Lower lobe of right lung (tissue), 2 donors: ENCODE measurements around the gene RNF14. TPM values are rescaled to one million over a fixed set of nuclear protein-coding genes. Genes with fewer than 3 reads are reported as not detected.

ENCODE experiments used
- ATAC-seq, 2 donors: fragments of 200-7000 bp; cut with Tn5 transposase; one replicate each; pipeline ENCODE4 v1.9.1; 2020 to 2022; ENCODE audit warnings: mild to moderate bottlenecking in 2 of 2, moderate library complexity in 2 of 2
- DNase-seq: peaks from one replicate; pipeline ENCODE4 v3.0.0-alpha.2; 2020
- H3K27ac ChIP-seq: fragments of 200-600 bp; one replicate; pipeline ENCODE4 v1.8.0; 2022
- H3K27me3 ChIP-seq: fragments of 200-600 bp; one replicate; pipeline ENCODE4 v1.8.0; 2022; ENCODE audit warnings: low read depth
- H3K36me3 ChIP-seq: fragments of 200-600 bp; one replicate; pipeline ENCODE4 v1.8.0; 2022; ENCODE audit warnings: mild to moderate bottlenecking
- H3K4me1 ChIP-seq: fragments of 200-600 bp; one replicate; pipeline ENCODE4 v1.8.0; 2022
- H3K4me3 ChIP-seq: fragments of 200-600 bp; one replicate; pipeline ENCODE4 v1.8.0; 2022; ENCODE audit warnings: mild to moderate bottlenecking
- H3K9me3 ChIP-seq: fragments of 200-600 bp; one replicate; pipeline ENCODE4 v1.8.0; 2022
- CTCF ChIP-seq: fragments of 200-600 bp; IDR thresholded peaks from one replicate; pipeline ENCODE4 v1.8.0; 2022; ENCODE audit warnings: antibody characterized with exemption, mild to moderate bottlenecking
- intact Hi-C: fragments of 100-400 bp; cut with DNase I; formaldehyde crosslinking; loops from one replicate; pipeline ENCODE4 v1.11.0; 2022
- total RNA-seq: library from RNA; stranded (reverse); fragmentation: NEBNext Ultra II Directional; extraction: Animal tissue kit (Norgen Biotek cat#: 25700); gene quantifications from one replicate; pipeline ENCODE4 v1.2.1, GENCODE V29; 2021
- donor health status: DM: no; HTN: yes; CAD: no; lungs with severe emphysema.

RNF14 gene
- total RNA-seq, 1 donor from 2014 or later: 47.1 TPM

DNA sequence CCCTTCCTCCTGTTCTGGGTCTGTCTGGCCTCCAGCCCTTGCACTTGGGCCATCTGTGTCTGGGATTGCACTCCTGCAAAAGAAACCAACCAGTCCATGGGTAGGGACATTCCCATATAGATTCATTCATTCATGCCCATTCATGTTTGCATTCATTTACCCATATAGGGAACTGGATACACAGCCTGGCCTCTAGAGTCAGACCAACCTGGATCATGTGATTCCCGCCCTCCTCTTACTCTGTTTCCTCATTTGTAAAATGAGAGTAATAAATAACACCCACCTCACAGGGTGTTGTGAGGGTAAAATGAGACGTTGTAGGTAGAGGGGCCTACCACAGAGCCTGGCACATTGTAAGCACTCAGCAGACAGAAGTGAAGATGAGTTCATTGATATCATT is 19.4 kb upstream of the RNF14 start:
- Histone ChIP-seq H3K9me3 (no peaks in the 10 kb centered on the region), H3K4me3 (no peak overlapping the region), H3K4me1 (peaks cover 37% of the 10 kb centered on the region), H3K27me3 (no peaks in the 10 kb centered on the region), H3K36me3 (peaks cover 22% of the 10 kb centered on the region), H3K27ac (no peak overlapping the region)
- DNase-seq: no peak
- intact Hi-C loops: no loop called here
- TF ChIP-seq CTCF: no peak
- ATAC-seq: no peak

DNA sequence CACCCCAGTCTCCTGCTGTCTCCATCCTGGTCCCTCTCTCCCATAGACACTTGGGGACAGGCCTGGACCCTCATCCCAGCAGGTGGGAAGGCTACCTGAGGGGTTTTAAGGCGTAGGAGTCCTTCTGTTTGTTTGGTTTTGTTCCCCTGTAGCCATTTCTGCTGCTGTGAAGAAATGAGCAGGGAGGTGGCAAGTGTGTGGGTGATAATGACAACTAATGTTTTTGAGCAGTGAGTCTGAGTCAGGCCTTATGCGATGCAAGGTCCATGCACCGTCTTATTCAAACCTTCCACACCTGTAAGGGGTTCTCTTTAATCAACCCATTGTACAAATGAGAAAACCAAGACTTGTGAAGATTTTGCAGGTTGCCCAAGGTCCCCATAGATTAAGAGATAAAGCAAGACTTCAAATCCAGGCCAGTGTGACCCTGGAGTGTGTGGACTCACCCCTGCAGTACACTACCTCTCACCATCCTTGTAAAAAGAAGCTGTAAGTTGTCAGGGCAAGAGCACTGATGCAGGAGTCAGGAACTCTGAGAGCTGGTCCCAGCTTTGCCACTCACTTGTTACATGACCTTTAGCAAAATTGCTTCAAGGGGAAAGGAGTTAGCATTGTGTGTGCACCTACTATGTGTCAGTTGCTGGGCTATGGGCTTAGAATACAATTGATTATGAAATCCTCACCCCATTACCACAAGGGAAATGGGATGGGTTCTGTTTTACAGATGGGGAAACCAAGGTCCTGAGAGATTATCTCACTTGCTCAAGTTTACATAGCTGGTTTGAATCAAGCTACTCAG is 18.5 kb upstream of the RNF14 start:
- H3K9me3 ChIP-seq: no peaks in the 10 kb centered on the region
- no peak for TF ChIP-seq CTCF
- intact Hi-C loops: loop anchor here (10.0 kb wide), 1 partner anchor 256 kb away; no protein-coding TSS in a partner anchor
- peaks cover 22% of the 10 kb centered on the region for H3K36me3 ChIP-seq
- H3K4me3 ChIP-seq: no peak overlapping the region
- no peak overlapping the region for H3K27ac ChIP-seq
- DNase-seq: no peak
- peaks cover 32% of the 10 kb centered on the region for H3K4me1 ChIP-seq
- H3K27me3 ChIP-seq: no peaks in the 10 kb centered on the region
- ATAC-seq: no peak

DNA sequence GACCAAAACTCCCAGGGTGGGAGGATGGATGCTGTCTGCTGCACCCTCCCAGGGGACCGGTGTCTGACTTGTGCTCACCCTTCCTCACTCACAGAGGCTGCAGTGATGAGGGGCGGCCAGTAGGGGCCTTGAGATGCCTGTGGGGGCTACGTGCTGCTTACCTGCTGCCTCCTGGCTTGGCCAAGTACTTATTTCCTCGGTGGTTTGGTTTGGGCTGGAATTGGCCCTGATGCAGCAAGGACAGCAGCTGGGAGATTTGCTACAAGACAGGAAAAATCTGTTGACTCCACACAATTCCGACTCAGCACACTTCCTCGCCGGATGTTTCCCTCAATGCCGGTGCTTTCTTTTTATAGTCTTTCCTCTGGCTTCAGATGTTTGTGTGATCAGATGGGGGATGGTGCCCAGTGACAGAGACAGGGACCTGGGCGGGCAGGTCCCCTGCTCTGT is 17.5 kb upstream of the RNF14 start:
- Histone ChIP-seq H3K27me3 (no peaks in the 10 kb centered on the region), H3K9me3 (no peaks in the 10 kb centered on the region), H3K4me3 (peak overlapping the region; percentile 13), H3K36me3 (peaks cover 22% of the 10 kb centered on the region), H3K27ac (peak overlapping the region; percentile 34), H3K4me1 (peaks cover 22% of the 10 kb centered on the region)
- DNase-seq (no peak), ATAC-seq (no peak)
- intact Hi-C loops: loop anchor here (10.0 kb wide), 1 partner anchor 257 kb away; no protein-coding TSS in a partner anchor
- peak; percentile 18 for TF ChIP-seq CTCF

DNA sequence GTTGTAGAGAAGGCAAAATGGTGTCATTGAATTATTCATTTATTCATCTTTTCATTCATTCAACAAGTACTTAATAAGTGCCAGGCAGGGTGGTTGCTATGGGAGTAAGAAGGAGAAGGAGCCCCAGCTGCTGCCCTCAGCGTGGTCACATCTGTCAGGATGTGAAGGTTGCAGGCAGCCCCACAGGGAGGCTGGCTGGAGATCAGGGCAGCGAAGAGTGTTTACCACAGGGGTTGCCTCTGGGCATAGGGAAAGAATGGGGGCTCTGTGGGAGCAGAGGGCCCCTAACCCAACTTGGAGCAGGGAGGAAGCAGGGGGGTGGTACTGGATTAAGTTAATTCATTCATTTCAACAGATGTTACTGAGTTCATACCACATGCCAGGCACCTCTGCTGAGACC is 16.9 kb upstream of the RNF14 start:
- H3K9me3 ChIP-seq: no peaks in the 10 kb centered on the region
- H3K4me3 ChIP-seq: peak overlapping the region; percentile 6
- no peak overlapping the region for H3K27ac ChIP-seq
- TF ChIP-seq CTCF: no peak
- intact Hi-C loops: loop anchor here (10.0 kb wide), 1 partner anchor 257 kb away; no protein-coding TSS in a partner anchor
- peaks cover 22% of the 10 kb centered on the region for H3K36me3 ChIP-seq
- DNase-seq (no peak), ATAC-seq (no peak)
- H3K27me3 ChIP-seq: no peaks in the 10 kb centered on the region
- H3K4me1 ChIP-seq: peaks cover 16% of the 10 kb centered on the region

DNA sequence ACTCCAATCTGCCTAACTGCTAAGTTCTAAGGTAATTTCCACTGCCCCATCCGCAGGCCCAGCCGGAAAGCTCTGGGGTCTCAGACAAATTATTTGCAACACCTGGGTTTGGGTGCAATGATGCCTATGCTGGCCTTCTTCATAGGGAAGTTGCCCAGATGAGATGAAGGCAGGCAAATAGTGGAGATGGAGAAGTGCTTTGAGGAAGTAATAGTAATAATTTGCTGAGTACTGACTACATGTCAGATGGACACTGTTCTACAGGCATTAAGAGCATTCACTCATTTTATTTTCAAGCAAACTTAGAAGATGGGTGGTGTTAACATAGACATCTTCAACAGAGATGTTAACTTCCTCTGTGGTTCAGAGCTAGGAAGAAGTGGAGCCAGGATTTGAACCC is 14.7 kb upstream of the RNF14 start:
- intact Hi-C loops: loop anchor here (10.0 kb wide), 1 partner anchor 259 kb away; no protein-coding TSS in a partner anchor
- no peak for TF ChIP-seq CTCF
- peak overlapping the region; percentile 7 for H3K27ac ChIP-seq
- peak overlapping the region; percentile 48 for H3K4me3 ChIP-seq
- DNase-seq (no peak), ATAC-seq (no peak)
- H3K9me3 ChIP-seq: no peaks in the 10 kb centered on the region
- peaks cover 32% of the 10 kb centered on the region for H3K4me1 ChIP-seq
- peaks cover 13% of the 10 kb centered on the region for H3K36me3 ChIP-seq
- no peaks in the 10 kb centered on the region for H3K27me3 ChIP-seq
